Naive thymus-derived CD8-positive, alpha-beta T cell (primary cell): ENCODE data around the gene AQP3. TPM values are rescaled to one million over a fixed set of nuclear protein-coding genes. Genes with fewer than 3 reads are reported as not detected.
"Not testable (repeated sequence)": the region's sequence is repeated elsewhere in the genome, so short reads cannot be mapped to it uniquely, and the experiment has no call there.

Experiments
- ATAC-seq, 2 donors: fragments of 150-1000 bp; cut with Tn5 transposase in 1 of 2; sonication (Bioruptor Pico), chemical (Tn5 transposase) in 1 of 2; 1 replicate in 1 of 2; 2 replicates in 1 of 2; pipeline ENCODE4 v1.10.0; 2021; ENCODE audit warnings: mild to moderate bottlenecking in 2 of 2, moderate library complexity in 2 of 2
- POLR2A ChIA-PET: fragments of 350-600 bp; sonication (Branson Sonifier 250); formaldehyde crosslinking; loops from one replicate; lab custom pipeline; 2021; ENCODE audit warnings: antibody characterized with exemption; lab: Charles Lee
- DNase-seq, 10 donors: peaks; one replicate each; pipeline versions ENCODE4 v3.0.0 to v3.0.0-alpha.2; 2020 to 2022
- H3K27ac Mint-ChIP-seq, 10 donors: one replicate each; pipeline ENCODE4 v1.8.0; 2020 to 2022; ENCODE audit warnings: mild to moderate bottlenecking in 10 of 10, mixed read lengths in 10 of 10, moderate library complexity in 4 of 10, inconsistent platforms in 1 of 10
- H3K27me3 Mint-ChIP-seq, 5 donors: one replicate each; pipeline ENCODE4 v1.8.0; 2021 to 2022; ENCODE audit warnings: mixed read lengths in 5 of 5
- H3K36me3 Mint-ChIP-seq, 3 donors: one replicate each; pipeline ENCODE4 v1.8.0; 2020 to 2022; ENCODE audit warnings: mixed read lengths in 3 of 3, mild to moderate bottlenecking in 2 of 3, inconsistent platforms in 1 of 3
- H3K4me1 Mint-ChIP-seq, 4 donors: one replicate each; pipeline ENCODE4 v1.8.0; 2021 to 2022; ENCODE audit warnings: mixed read lengths in 4 of 4
- H3K4me3 Mint-ChIP-seq, 10 donors: one replicate each; pipeline ENCODE4 v1.8.0; 2020 to 2022; ENCODE audit warnings: mild to moderate bottlenecking in 10 of 10, mixed read lengths in 10 of 10, moderate library complexity in 6 of 10, inconsistent platforms in 1 of 10
- H3K9me3 Mint-ChIP-seq, 9 donors: one replicate each; pipeline ENCODE4 v1.8.0; 2020 to 2022; ENCODE audit warnings: mixed read lengths in 9 of 9, mild to moderate bottlenecking in 3 of 9, inconsistent platforms in 1 of 9, moderate library complexity in 1 of 9
- polyA plus RNA-seq, 3 donors: library from polyadenylated mRNA; unstranded; fragments of 300-500 nt; fragmentation: Illumina TruSeq; gene quantifications; one replicate each; pipeline ENCODE4 v1.2.3, GENCODE V29; 2021
- total RNA-seq, 8 experiments: library from RNA in 2 of 8; stranded (reverse) in 2 of 8; gene quantifications; one replicate each; pipeline ENCODE4 v1.2.3 and lab custom pipeline; 2021 to 2026

The AQP3 gene
- total and polyA plus RNA-seq, 5 experiments from 2014 or later: 71.6 to 166 (median 124) TPM

- POLR2A ChIA-PET: no interaction called here
- Mint-ChIP-seq H3K27me3 (no peaks in the 10 kb centered on the region), H3K9me3 (no peaks in the 10 kb centered on the region), H3K36me3 (no peaks in the 10 kb centered on the region), H3K27ac (peak overlapping the region in 1 of 10 donors; percentile 60), H3K4me1 (peaks cover 1 to 5% (median 3%) of the 10 kb centered on the region in 4 donors), H3K4me3 (no peak overlapping the region)
- ATAC-seq: no peak
- no peak for DNase-seq
Observed at GRCh38 chr9:33425128-33425533, 22.3 kb downstream of the AQP3 start.

GRCh38 chr9:33424492-33424891, 22.9 kb downstream of the AQP3 start:
- H3K27ac Mint-ChIP-seq, DNase-seq, H3K9me3 Mint-ChIP-seq, H3K27me3 Mint-ChIP-seq, H3K4me1 Mint-ChIP-seq, POLR2A ChIA-PET, H3K4me3 Mint-ChIP-seq, H3K36me3 Mint-ChIP-seq, ATAC-seq: not testable (repeated sequence)

- POLR2A ChIA-PET, H3K4me1 Mint-ChIP-seq, DNase-seq: not testable (repeated sequence)
Observed at GRCh38 chr9:33424043-33424442, 23.4 kb downstream of the AQP3 start.

GRCh38 chr9:33419708-33420303, 27.6 kb downstream of the AQP3 start:
- DNase-seq (no peak), ATAC-seq (no peak)
- H3K27ac Mint-ChIP-seq: peak overlapping the region in 8 of 10 donors; percentile 4 to 81 (median 50)
- no peaks in the 10 kb centered on the region for H3K36me3 Mint-ChIP-seq
- peaks cover 0 to 1% (median 0%) of the 10 kb centered on the region in 5 donors for H3K27me3 Mint-ChIP-seq
- peaks cover 16 to 39% (median 35%) of the 10 kb centered on the region in 4 donors for H3K4me1 Mint-ChIP-seq
- POLR2A ChIA-PET: interaction anchor here (1.0 to 1.9 kb wide), 2 partner anchors 27 to 32 kb away, joined by 3 to 5 read pairs; partner anchors contain the start of gene AQP3
- H3K9me3 Mint-ChIP-seq: no peaks in the 10 kb centered on the region
- no peak overlapping the region for H3K4me3 Mint-ChIP-seq

More at GRCh38 chr9:33424043-33424442, 23.4 kb downstream of the AQP3 start:
- not testable (repeated sequence) for H3K27me3 Mint-ChIP-seq, ATAC-seq, H3K9me3 Mint-ChIP-seq, H3K4me3 Mint-ChIP-seq, H3K27ac Mint-ChIP-seq, H3K36me3 Mint-ChIP-seq

- Mint-ChIP-seq H3K36me3 (no peaks in the 10 kb centered on the region), H3K27ac (peak overlapping the region in 8 of 10 donors; percentile 42 to 98 (median 79)), H3K4me3 (peak overlapping the region in 3 of 10 donors; percentile 22 to 61 (median 44)), H3K27me3 (peaks cover 0 to 1% (median 0%) of the 10 kb centered on the region in 5 donors), H3K9me3 (no peaks in the 10 kb centered on the region), H3K4me1 (peaks cover 19 to 51% (median 45%) of the 10 kb centered on the region in 4 donors)
- no peak for DNase-seq
- POLR2A ChIA-PET: interaction anchor here (0.9 to 6.1 kb wide), 4 partner anchors 9 to 56 kb away, joined by 3 to 78 read pairs (median 12); partner anchors contain the start of genes AQP3 and NOL6
- ATAC-seq: no peak
Observed at GRCh38 chr9:33418090-33418489, 29.3 kb downstream of the AQP3 start.

DNA sequence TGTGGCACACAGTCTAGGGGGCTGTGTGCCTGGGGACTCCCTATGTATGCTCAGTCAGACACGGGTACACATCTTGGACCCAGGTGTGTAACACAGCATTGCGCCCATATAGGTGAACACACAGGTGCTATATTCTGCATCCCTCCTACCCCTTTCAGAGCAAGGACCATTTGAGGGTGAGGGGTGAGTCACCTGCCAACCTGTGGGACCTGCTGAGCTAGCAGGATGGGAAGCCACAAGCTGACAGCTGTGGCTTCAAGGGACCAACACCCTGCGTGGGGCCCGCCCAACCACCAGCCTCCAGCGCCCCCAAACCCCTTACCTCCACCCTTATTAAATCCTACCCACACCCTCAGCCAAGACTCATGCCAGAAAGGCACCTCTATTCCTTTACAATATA, 30.4 kb downstream of the AQP3 start:
- Mint-ChIP-seq H3K4me1 (peaks cover 19 to 51% (median 45%) of the 10 kb centered on the region in 4 donors), H3K27me3 (peaks cover 0 to 1% (median 0%) of the 10 kb centered on the region in 5 donors), H3K4me3 (peak overlapping the region; percentile 32 to 86 (median 78)), H3K36me3 (no peaks in the 10 kb centered on the region), H3K27ac (peak overlapping the region; percentile 90 to 98 (median 96)), H3K9me3 (no peaks in the 10 kb centered on the region)
- ATAC-seq: peak in 1 of 2 donors; percentile 18
- DNase-seq: peak in 6 of 10 donors; percentile 12 to 70 (median 24)
- POLR2A ChIA-PET: interaction anchor here (1.1 to 6.1 kb wide), 6 partner anchors 29 to 130 kb away, joined by 4 to 78 read pairs (median 26); partner anchors contain the start of genes AQP3 and NOL6

GRCh38 chr9:33415501-33416038, 31.8 kb downstream of the AQP3 start:
- Mint-ChIP-seq H3K27ac (peak overlapping the region; percentile 90 to 99 (median 98)), H3K27me3 (peaks cover 0 to 1% (median 0%) of the 10 kb centered on the region in 5 donors), H3K4me3 (peak overlapping the region; percentile 64 to 90 (median 82)), H3K36me3 (no peaks in the 10 kb centered on the region), H3K9me3 (no peaks in the 10 kb centered on the region), H3K4me1 (peaks cover 19 to 51% (median 45%) of the 10 kb centered on the region in 4 donors)
- DNase-seq: peak; percentile 84 to 97 (median 91)
- ATAC-seq: peak; percentile 89 to 92
- POLR2A ChIA-PET: interaction anchor here (1.0 to 6.1 kb wide), 13 partner anchors 11 to 129 kb away, joined by 3 to 78 read pairs (median 10); partner anchors contain the start of genes AQP3, NFX1 and NOL6

DNA sequence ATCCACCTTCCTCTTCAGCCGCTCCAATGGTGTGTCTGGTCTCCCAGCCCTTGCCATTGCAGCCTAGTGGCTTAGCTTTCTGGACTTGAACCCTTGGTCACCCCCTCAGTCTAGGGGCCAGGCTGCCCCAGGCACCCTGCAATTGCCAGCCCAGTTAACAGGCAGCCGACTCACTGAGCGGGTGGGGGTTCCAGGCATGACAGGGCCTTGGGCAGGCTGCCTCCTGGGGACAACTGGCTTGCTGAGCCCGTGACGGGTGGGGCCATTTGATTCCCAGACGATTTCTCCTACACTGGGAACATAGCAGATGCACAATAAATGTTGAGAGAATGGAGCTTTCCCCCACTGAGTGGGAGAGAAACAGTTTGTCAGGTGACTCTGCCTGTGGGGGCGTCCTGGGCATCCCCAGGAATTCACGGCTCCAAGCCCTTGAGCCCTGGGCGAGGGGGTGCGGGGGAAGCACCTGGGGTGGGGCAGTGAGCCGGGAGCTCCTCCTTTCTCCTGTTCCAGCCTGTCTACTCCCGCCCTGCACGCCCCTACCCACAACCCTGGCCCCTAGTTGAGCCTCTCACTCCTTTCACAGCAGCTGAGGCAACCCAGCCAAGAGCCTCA, 32.4 kb downstream of the AQP3 start:
- Mint-ChIP-seq H3K4me3 (peak overlapping the region; percentile 64 to 90 (median 82)), H3K27me3 (peaks cover 0 to 1% (median 0%) of the 10 kb centered on the region in 5 donors), H3K36me3 (no peaks in the 10 kb centered on the region), H3K27ac (peak overlapping the region; percentile 90 to 99 (median 98)), H3K9me3 (no peaks in the 10 kb centered on the region), H3K4me1 (peaks cover 19 to 50% (median 45%) of the 10 kb centered on the region in 4 donors)
- DNase-seq (no peak), ATAC-seq (no peak)
- POLR2A ChIA-PET: interaction anchor here (1.0 to 6.1 kb wide), 11 partner anchors 11 to 125 kb away, joined by 3 to 78 read pairs (median 14); partner anchors contain the start of genes AQP3, NFX1 and NOL6

- POLR2A ChIA-PET: interaction anchor here (1.2 to 6.1 kb wide), 6 partner anchors 10 to 54 kb away, joined by 3 to 78 read pairs (median 16); partner anchors contain the start of gene AQP3
- Mint-ChIP-seq H3K4me3 (peak overlapping the region in 8 of 10 donors; percentile 0 to 76 (median 50)), H3K9me3 (no peaks in the 10 kb centered on the region), H3K27ac (peak overlapping the region; percentile 90 to 99 (median 97)), H3K27me3 (peaks cover 0 to 1% (median 0%) of the 10 kb centered on the region in 5 donors), H3K36me3 (no peaks in the 10 kb centered on the region), H3K4me1 (peaks cover 19 to 48% (median 45%) of the 10 kb centered on the region in 4 donors)
- ATAC-seq (no peak), DNase-seq (no peak)
Observed at GRCh38 chr9:33414268-33414667, 33.1 kb downstream of the AQP3 start.

GRCh38 chr9:33408087-33408486, 39.3 kb downstream of the AQP3 start:
- DNase-seq (no peak), ATAC-seq (no peak)
- H3K27me3 Mint-ChIP-seq: no peaks in the 10 kb centered on the region
- no peak overlapping the region for H3K4me3 Mint-ChIP-seq
- H3K9me3 Mint-ChIP-seq: no peaks in the 10 kb centered on the region
- H3K27ac Mint-ChIP-seq: peak overlapping the region in 2 of 10 donors; percentile 39 to 53
- H3K36me3 Mint-ChIP-seq: no peaks in the 10 kb centered on the region
- H3K4me1 Mint-ChIP-seq: peaks cover 3 to 8% (median 4%) of the 10 kb centered on the region in 4 donors
- POLR2A ChIA-PET: no interaction called here

DNA sequence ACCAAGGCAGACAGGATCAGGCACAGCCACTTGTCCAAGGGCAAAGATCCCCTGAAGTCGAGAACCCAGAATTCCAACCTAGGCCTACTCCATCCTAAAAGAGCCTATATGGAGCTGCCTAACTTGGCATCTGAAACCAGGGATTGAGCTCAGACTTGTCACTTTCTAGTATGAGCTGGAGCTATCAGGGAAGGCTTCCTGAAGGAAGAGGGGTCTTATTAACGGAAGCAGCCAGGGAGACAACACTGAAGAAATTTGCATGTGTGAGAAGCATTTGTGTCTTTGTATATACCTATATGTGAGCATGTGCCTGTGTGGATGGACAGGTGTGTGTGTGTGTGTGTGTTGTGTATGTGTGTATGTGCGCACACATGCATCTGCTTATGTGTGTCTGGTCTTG, 40.3 kb downstream of the AQP3 start:
- H3K4me3 Mint-ChIP-seq: no peak overlapping the region
- peak overlapping the region in 3 of 10 donors; percentile 53 to 71 (median 63) for H3K27ac Mint-ChIP-seq
- H3K4me1 Mint-ChIP-seq: peaks cover 3 to 8% (median 4%) of the 10 kb centered on the region in 4 donors
- no peaks in the 10 kb centered on the region for H3K36me3 Mint-ChIP-seq
- H3K27me3 Mint-ChIP-seq: no peaks in the 10 kb centered on the region
- DNase-seq (no peak), ATAC-seq (no peak)
- H3K9me3 Mint-ChIP-seq: no peaks in the 10 kb centered on the region
- POLR2A ChIA-PET: interaction anchor here (0.5 kb wide), 1 partner anchor 10 kb away, joined by 3 read pairs; no protein-coding TSS in a partner anchor

DNA sequence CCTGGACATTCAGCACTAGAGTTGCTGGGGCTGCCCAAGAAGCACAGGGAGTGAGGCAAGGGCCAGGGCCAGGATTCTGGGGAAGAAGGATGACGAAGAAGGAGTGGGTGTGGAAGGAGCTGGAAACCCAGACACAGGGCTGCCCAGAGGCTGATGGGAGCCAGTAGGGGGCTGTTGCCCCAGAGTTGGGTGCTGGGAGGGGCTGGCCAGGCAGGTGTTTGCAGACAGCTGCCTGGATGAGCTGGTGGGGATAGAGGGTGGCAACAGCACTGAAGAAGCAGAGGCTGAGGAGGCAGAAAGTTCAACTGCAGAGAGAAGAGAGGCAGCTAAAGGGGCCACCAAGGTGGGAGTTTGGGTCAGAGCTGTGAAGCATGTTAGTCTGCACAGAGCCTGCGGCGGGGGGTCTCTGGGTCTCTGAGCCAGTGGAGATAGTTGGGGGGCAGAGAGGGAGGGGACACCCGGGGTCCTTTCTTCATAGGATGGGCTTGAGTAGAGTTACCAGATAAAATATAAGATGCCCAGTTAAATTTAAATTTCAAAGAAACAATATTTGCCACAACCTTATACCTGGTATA, 42.5 kb downstream of the AQP3 start:
- POLR2A ChIA-PET: interaction anchor here (0.6 to 2.6 kb wide), 7 partner anchors 10 to 104 kb away, joined by 3 to 15 read pairs (median 4); partner anchors contain the start of genes AQP3 and NOL6
- Mint-ChIP-seq H3K36me3 (no peaks in the 10 kb centered on the region), H3K27ac (peak overlapping the region in 9 of 10 donors; percentile 32 to 88 (median 60)), H3K4me3 (no peak overlapping the region), H3K9me3 (no peaks in the 10 kb centered on the region), H3K27me3 (no peaks in the 10 kb centered on the region), H3K4me1 (peaks cover 3 to 8% (median 4%) of the 10 kb centered on the region in 4 donors)
- DNase-seq: no peak
- no peak for ATAC-seq
